ENCODE results near the gene PKN1.

The PKN1 gene

GRCh38 chr19:14515501-14516047, 82.5 kb downstream of the PKN1 start:
- DNase-seq (ENCODE audit: low read depth), result no peak

- DNase-seq (ENCODE audit: low read depth), result no peak
Observed at GRCh38 chr19:14516048-14516534, 83.0 kb downstream of the PKN1 start.

- no peak for DNase-seq (ENCODE audit: low read depth)
Observed at GRCh38 chr19:14516746-14517438, 83.8 kb downstream of the PKN1 start.

GRCh38 chr19:14517446-14517839, 84.3 kb downstream of the PKN1 start:
- no peak for DNase-seq (ENCODE audit: low read depth)

- DNase-seq (ENCODE audit: low read depth), result peak; percentile 67
Observed at GRCh38 chr19:14517840-14518505, 84.9 kb downstream of the PKN1 start, which contains the start of gene DNAJB1. Gene DNAJB1, minus strand, starts transcription at chr19:14518397. Its CDS starts 48 bp downstream, at chr19:14518349.

GRCh38 chr19:14519245-14519859, 86.2 kb downstream of the PKN1 start:
- DNase-seq (ENCODE audit: low read depth), result no peak

GRCh38 chr19:14519860-14520407, 86.8 kb downstream of the PKN1 start:
- peak; percentile 58 for DNase-seq (ENCODE audit: low read depth)

- DNase-seq (ENCODE audit: low read depth), result no peak
Observed at GRCh38 chr19:14520543-14520942, 87.4 kb downstream of the PKN1 start.

All from amniotic epithelial cell (primary cell).